ENCODE data around the gene SETD3.

Gene SETD3

DNA sequence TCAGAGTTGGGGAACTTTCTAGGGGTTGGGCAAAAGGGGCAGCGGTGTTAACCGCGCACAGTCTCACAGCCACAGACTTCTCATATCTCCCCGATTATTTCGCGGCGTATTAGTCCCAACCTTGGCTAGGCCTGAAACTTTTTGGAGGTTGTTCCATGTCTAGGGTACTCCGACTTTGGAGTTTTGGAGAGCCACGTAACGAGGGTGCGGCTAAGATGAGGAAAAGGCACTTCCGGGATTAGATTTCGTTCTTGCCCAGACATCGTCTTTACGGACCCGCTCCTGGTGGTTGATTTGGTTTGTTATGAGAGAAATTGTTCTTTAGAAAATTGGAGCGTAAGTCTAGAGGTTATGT lies 1.1 kb upstream of the SETD3 start:
- peak; percentile 61 to 72 (median 67) for DNase-seq

DNA sequence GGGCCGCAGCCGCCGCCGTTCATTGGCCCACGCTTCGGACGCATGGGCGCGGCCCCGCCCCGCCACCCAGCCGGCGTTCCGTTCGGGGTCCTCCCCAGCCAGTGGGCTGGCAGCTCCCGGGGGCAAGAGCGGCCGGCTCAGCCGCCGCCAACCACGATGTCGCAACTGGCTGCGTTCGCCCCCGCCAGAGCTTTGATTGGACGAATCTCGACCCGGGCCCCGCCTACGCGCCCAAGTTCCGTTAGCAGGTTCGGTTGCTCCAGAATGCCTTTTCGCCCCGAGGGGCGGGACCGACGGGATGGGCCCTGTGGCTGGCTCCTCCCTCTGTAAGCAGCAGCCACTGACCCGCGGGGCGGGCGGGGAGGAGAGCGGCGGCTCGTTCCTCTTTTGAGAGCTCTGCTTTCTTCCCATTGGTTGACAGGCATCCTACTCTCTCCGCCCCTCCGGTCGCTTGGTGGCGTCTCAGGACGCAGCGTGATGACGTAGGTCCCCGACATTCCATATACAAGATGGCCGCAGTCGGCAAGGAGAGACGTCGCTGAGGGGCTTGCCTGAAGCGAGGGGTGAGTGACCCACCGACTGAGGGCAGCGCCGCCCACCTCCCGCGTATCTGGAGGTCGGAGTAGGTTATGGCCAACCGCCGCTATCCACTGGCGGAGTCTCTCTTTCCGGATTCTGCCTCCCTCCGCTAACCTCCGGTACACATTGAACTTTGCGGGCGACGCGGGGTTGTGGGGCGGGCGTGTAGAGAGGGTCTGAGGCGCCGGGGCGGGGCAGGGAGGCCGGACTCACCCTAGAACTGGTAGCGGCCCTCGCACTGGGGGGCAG lies 472 bp upstream of the SETD3 start, which contains the start of gene CCNK:
CCNK (plus strand) TSS at position 493 of the 828 bp plus-strand sequence. CDS start 11,269 bp downstream, outside the sequence.
- DNase-seq, result peak; percentile 100

DNA sequence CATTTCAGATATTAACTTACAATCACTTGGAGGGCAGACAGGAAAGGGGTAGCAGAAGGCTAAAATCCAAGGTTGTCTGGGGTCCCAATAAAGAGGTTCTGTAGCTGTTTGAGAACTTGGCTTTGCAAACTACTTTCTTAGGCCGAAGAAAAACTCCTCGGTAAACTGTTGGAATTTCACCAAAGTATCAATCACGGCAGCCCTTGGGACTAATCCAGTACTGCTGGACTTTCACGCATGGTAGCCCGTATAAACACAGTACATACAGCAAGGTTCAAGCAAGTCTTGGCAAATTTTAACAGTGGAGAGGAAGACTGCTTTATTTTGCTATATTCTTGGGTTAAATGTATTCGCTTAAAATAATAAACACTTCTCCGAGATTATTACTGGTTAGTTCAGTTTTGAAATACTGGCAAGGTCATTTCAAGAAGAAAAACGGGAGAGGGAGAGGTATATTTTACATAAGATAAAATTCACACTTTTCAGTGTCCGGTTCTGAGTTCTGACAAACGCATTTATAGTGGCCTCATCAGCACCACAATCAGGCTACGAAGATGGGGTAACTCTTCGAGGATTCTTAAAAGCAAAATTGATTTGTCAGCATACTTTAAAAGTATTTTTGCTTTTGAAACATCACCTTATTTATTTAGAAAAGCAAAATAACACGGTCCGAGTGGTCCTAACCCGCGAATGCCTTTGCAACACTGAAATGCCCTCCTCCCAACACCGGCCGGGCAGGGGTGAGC lies 1.3 kb downstream of the SETD3 start:
- no peak for DNase-seq

- no peak for DNase-seq
These were observed 2.5 kb downstream of the SETD3 start for GRCh38 chr14:99478128-99478527.

DNA sequence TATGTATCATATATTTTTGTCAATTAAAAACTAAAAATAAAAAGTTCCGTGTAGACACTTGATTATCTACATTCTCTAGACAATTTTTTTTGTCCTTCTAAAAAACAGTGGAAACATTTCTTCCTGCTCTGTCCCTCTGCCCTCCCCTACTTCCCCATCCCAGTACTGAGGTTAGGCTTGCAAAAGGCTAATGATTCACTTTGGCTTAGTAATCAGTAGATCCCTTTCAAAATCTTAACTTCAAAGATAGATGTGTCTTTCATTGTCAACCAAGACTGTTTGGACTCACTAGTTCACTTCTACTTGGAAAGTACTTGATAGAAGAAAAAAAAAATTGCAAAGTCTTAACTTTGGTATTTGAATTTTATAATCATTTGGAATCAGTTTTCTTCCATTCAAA lies 3.8 kb downstream of the SETD3 start:
- peak; percentile 77 to 88 (median 86) for DNase-seq

GRCh38 chr14:99475660-99476059 lies 5.0 kb downstream of the SETD3 start:
- no peak for DNase-seq

DNA sequence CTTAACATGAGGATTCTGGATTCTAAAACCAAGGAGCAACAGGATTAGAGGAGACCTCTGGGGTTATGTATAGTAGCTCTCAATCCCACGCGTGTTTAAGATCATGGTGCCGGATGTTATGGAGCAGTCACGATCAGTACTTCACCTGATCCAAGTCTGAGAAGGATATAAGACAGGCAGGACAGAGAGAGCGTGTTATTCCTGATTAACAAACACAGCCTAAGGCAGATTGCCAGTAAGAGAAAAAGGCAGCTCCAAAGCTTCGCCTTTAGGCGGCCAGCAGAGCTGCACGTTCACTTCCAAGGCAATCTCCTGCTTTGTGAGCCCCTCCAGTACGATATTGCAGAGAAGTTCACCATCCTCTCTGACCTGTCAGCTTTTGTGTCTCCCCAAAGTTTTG lies 5.5 kb downstream of the SETD3 start:
- no peak for DNase-seq

- DNase-seq, result no peak
These were observed 7.2 kb downstream of the SETD3 start for GRCh38 chr14:99473458-99473857.

DNA sequence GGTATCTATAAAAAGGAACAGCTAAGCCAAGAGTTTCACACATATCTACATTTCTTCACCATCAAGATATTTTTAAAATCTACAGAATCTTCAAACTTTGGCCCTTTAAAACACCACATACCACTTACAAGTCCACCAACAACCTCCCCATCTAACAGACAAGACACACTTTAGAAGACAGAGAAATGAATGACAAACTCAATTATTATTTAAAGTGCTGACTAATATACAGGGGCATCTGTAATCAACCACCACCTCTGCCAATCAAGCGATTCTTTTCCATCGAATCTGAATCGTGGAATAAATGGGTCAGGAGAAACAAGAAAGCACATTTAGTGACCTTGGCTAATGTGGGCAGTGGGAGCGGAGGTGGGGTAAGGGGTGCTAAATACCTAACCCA lies 7.7 kb downstream of the SETD3 start:
- DNase-seq, result no peak

- no peak for DNase-seq
These were observed 8.9 kb downstream of the SETD3 start for GRCh38 chr14:99471731-99472130.

GRCh38 chr14:99468836-99469592 lies 11.6 kb downstream of the SETD3 start:
- no peak for DNase-seq

DNA sequence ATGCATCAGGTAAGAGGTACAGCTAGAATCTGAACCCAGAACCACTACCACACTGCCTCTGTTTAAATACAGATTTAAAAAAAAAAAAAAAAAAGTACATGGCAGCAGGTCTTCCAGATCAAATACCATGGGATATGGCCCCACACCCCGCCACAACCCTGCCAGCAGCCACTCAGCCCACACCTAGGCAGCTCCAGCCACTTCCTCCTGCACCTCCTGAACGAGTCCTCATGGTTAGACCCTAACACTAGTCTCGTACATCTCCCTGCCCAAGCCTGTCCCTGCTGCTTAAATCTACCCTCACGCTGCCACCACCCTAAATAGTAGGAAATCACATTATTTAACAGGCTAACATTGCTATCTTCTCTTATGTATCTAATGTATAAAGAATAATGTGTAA lies 12.6 kb downstream of the SETD3 start:
- no peak for DNase-seq

GRCh38 chr14:99467336-99468078 lies 13.2 kb downstream of the SETD3 start:
- no peak for DNase-seq

DNA sequence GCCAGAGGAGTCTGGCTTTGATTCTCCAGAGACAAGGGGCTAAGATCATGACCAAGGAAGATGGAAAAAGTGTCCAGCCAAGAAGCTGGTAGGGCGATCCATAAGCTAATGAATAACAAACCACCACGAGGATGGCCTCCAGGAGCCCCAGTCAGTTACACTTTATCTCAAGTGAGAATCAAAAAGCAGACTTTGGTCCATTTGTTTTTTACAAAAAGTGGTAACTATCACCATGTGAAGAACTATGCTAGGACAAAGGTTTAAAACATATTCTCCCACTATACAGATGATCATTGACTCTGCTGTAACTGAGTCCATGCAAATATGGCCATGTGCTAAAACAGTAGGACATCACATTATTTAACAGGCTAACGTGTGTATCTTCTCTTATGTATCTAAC lies 13.9 kb downstream of the SETD3 start:
- no peak for DNase-seq

DNA sequence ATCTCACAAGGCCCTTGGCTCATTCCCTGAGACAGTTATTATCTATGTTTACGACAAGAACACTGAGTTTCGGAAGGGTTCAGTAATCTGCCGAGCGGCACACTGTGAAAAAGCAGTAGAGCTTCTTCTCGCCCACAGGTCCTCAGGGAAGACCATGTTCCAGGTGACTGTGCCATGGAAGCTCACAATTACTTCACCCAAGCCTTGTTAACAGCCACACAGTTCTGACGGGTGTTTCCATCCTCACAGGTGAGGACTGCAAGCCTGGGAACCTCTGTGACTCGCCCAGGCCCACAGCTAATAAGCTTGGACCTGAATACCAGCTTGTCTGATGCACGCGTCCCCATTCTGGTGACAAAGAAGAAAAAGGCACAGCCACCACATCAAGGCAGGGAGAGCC lies 15.4 kb downstream of the SETD3 start:
- no peak for DNase-seq

- no peak for DNase-seq
These were observed 16.7 kb downstream of the SETD3 start for GRCh38 chr14:99463974-99464373.

GRCh38 chr14:99462210-99462609 lies 18.4 kb downstream of the SETD3 start:
- DNase-seq, result no peak

GRCh38 chr14:99461411-99462085 lies 19.1 kb downstream of the SETD3 start:
- no peak for DNase-seq

GRCh38 chr14:99460793-99461192 lies 19.9 kb downstream of the SETD3 start:
- DNase-seq, result no peak

DNA sequence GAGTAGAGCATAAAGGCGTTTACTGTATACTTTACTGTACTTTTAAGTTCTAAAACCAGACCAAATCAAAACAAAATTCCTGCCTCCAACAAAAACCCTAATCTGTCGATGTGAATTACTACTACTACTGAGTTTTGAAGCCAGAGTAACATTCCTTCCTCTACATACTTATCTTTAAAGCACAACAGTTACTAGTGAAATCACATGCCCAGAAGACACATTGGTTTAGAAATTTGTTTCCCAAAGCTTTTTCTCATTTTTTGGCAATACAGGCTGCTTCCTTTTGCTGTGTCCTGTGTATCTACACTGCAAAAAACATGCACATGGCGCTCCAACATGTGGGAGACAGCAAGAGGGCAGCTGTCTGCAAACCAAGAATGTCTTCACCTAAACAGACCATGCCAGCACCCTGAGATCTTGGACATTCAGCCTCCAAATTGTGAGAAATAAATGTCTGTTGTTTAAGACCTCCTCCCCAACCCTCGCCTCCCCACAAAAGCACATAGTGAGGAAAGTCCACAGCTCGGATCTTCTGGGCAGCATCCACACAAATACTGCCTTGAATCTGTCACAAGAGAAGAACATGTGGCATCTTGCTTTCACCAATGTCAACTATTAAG lies 21.1 kb downstream of the SETD3 start:
- no peak for DNase-seq

DNA sequence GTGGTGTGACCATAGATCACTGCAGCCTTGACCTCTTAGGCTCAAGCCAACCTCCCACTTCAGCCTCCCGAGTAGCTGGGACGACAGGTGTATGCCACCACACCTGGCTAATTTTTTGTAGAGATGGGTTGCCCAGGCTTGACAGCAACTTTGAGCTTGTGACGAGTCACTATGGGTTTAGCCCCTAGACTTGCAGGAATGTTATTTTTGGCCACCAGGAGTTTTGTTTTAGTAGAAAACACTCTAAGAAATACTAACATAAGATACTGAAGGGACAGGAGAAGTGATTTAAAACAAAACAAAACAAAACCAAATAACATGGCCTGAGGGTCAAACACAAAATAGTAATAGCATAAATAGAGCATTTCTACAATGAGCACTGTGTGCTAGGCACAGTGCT lies 26.4 kb downstream of the SETD3 start:
- no peak for DNase-seq

DNA sequence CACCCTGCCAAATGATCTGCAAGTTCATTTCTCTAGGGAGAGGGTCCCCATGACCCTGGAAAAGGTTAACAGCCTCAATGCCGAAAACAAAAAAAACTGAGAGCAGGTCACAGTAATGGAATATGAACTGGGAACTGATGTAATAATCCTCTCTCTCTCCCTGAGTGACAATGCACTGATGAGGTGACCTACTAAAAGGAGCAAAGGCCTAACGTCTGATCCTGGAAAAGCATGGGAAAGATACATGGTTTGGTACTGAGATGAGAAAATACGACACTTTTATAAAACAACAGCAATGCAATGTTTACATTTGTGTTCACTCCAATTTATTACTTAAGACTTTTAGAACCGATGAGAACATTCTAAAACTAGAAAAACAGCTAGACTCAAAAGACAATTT lies 27.7 kb downstream of the SETD3 start:
- no peak for DNase-seq
